Mesendoderm (in vitro differentiated cells): ENCODE data around the gene ZNF211.

Experiments used
- DNase-seq: peaks from one replicate; pipeline ENCODE4 v3.0.0; 2013
- H2AK5ac ChIP-seq: 2 replicates; pipeline ENCODE4 v1.6.1; 2013; ENCODE audit warnings: low read length, inconsistent platforms
- H2BK120ac ChIP-seq: 2 replicates; pipeline ENCODE4 v1.6.1; 2013; ENCODE audit warnings: low read depth, mild to moderate bottlenecking, low read length, moderate library complexity, mixed read lengths
- H2BK15ac ChIP-seq: replicated peaks from 2 replicates; pipeline ENCODE4 v1.6.1; 2013; ENCODE audit warnings: low read depth, mild to moderate bottlenecking, moderate library complexity
- H2BK5ac ChIP-seq: 2 replicates; pipeline ENCODE4 v1.6.1; 2013; ENCODE audit warnings: low read length, inconsistent platforms
- H3K18ac ChIP-seq: 2 replicates; pipeline ENCODE4 v1.6.1; 2013; ENCODE audit warnings: mild to moderate bottlenecking, low read length, mixed read lengths
- H3K23ac ChIP-seq: one replicate; pipeline ENCODE4 v1.6.1; 2013; ENCODE audit warnings: low read length
- H3K27ac ChIP-seq: 2 replicates; pipeline ENCODE4 v1.5.1; 2013; ENCODE audit warnings: low read depth, mild to moderate bottlenecking, inconsistent platforms, low read length, moderate library complexity
- H3K27me3 ChIP-seq: 2 replicates; pipeline ENCODE4 v1.6.1; 2013; ENCODE audit warnings: low read length, control low read depth, mild to moderate bottlenecking, inconsistent platforms; ENCODE audit not compliant: insufficient read depth, poor library complexity
- H3K36me3 ChIP-seq: 2 replicates; pipeline ENCODE4 v1.6.1; 2013; ENCODE audit warnings: low read length, inconsistent platforms; ENCODE audit not compliant: control insufficient read depth, insufficient read depth
- H3K4ac ChIP-seq: one replicate; pipeline ENCODE4 v1.6.1; 2013; ENCODE audit warnings: low read depth, mild to moderate bottlenecking, low read length, moderate library complexity
- H3K4me1 ChIP-seq: 2 replicates; pipeline ENCODE4 v1.6.1; 2013; ENCODE audit warnings: low read depth, low read length, inconsistent platforms; ENCODE audit not compliant: control insufficient read depth
- H3K4me2 ChIP-seq: 2 replicates; pipeline ENCODE4 v1.6.1; 2013; ENCODE audit warnings: low read length
- H3K4me3 ChIP-seq: 2 replicates; pipeline ENCODE4 v1.5.1; 2013; ENCODE audit warnings: mild to moderate bottlenecking, low read length
- H3K56ac ChIP-seq: one replicate; pipeline ENCODE4 v1.6.1; 2013; ENCODE audit warnings: low read length
- H3K79me1 ChIP-seq: 2 replicates; pipeline ENCODE4 v1.6.1; 2013; ENCODE audit warnings: low read length, inconsistent platforms
- H3K79me2 ChIP-seq: 2 replicates; pipeline ENCODE4 v1.6.1; 2013; ENCODE audit warnings: mild to moderate bottlenecking, low read length; ENCODE audit not compliant: control insufficient read depth, insufficient read depth
- H3K9ac ChIP-seq: 2 replicates; pipeline ENCODE4 v1.6.1; 2013; ENCODE audit warnings: low read length, inconsistent platforms
- H4K5ac ChIP-seq: one replicate; pipeline ENCODE4 v1.6.1; 2013; ENCODE audit warnings: low read length
- H4K8ac ChIP-seq: one replicate; pipeline ENCODE4 v1.6.1; 2013; ENCODE audit warnings: low read depth, mild to moderate bottlenecking, control low read depth, low read length, moderate library complexity
- WGBS: extraction: QIAGEN DNeasy Blood & Tissue Kit; methylation state at CpG from one replicate; pipeline ENCODE4 v1.1.7; 2013; ENCODE audit warnings: low lambda C conversion rate, missing lambda C conversion rate; ENCODE audit not compliant: insufficient coverage; ENCODE audit errors: extremely low coverage; 5-methylcytosine and 5-hydroxymethylcytosine counted together

Gene ZNF211

GRCh38 chr19:57606931-57607330 lies 26.0 kb upstream of the ZNF211 start:
- Histone ChIP-seq H3K27me3 (no peaks in the 10 kb centered on the region), H3K4me2 (no peak overlapping the region), H3K9ac (no peak overlapping the region), H3K56ac (no peak overlapping the region), H2BK120ac (no peak overlapping the region), H3K18ac (no peak overlapping the region), H3K4me3 (no peak overlapping the region), H4K8ac (no peak overlapping the region), H2BK15ac (no peak overlapping the region), H3K4ac (no peak overlapping the region), H2BK5ac (no peak overlapping the region), H3K79me1 (peaks cover 3% of the 10 kb centered on the region), H2AK5ac (no peak overlapping the region), H3K23ac (no peak overlapping the region), H3K27ac (no peak overlapping the region), H3K4me1 (no peaks in the 10 kb centered on the region), H3K36me3 (peaks cover 7% of the 10 kb centered on the region), H4K5ac (no peak overlapping the region), H3K79me2 (no peaks in the 10 kb centered on the region)
- no CpG with 5 or more reads among the region's 5 CpGs for whole genome bisulfite sequencing
- DNase-seq = no peak

- no peak overlapping the region for H3K27ac ChIP-seq
- H4K8ac ChIP-seq = no peak overlapping the region
- no peak overlapping the region for H3K4me2 ChIP-seq
- peaks cover 2% of the 10 kb centered on the region for H3K4me1 ChIP-seq
- peaks cover 14% of the 10 kb centered on the region for H3K79me1 ChIP-seq
- H3K18ac ChIP-seq = no peak overlapping the region
- no peak overlapping the region for H2BK5ac ChIP-seq
- no peak overlapping the region for H3K23ac ChIP-seq
- H4K5ac ChIP-seq = no peak overlapping the region
- WGBS = no CpG with 5 or more reads among the region's 4 CpGs
- no peak overlapping the region for H3K4ac ChIP-seq
- peaks cover 11% of the 10 kb centered on the region for H3K36me3 ChIP-seq
- no peak overlapping the region for H3K9ac ChIP-seq
- peaks cover 20% of the 10 kb centered on the region for H3K79me2 ChIP-seq
- no peak for DNase-seq
- H2BK120ac ChIP-seq = no peak overlapping the region
- no peak overlapping the region for H2BK15ac ChIP-seq
- H3K56ac ChIP-seq = no peak overlapping the region
- H2AK5ac ChIP-seq = no peak overlapping the region
- H3K27me3 ChIP-seq = no peaks in the 10 kb centered on the region
- H3K4me3 ChIP-seq = no peak overlapping the region
Observed at GRCh38 chr19:57611113-57611512, 21.9 kb upstream of the ZNF211 start.

- Histone ChIP-seq H3K56ac (peak within 1 kb of the TSS; percentile 98), H2BK15ac (no peak within 1 kb of the TSS), H3K4me1 (peaks cover 2% of the 10 kb centered on the region), H3K23ac (peak within 1 kb of the TSS; percentile 92), H2BK120ac (no peak within 1 kb of the TSS), H4K5ac (no peak within 1 kb of the TSS), H3K4me2 (peak within 1 kb of the TSS; percentile 80), H3K79me2 (peaks cover 49% of the 10 kb centered on the region), H3K4ac (peak within 1 kb of the TSS; percentile 73), H2BK5ac (peak within 1 kb of the TSS; percentile 55), H3K36me3 (peaks cover 24% of the 10 kb centered on the region), H3K18ac (peak within 1 kb of the TSS; percentile 78), H4K8ac (peak within 1 kb of the TSS; percentile 95), H3K4me3 (peak within 1 kb of the TSS; percentile 95), H3K79me1 (peaks cover 38% of the 10 kb centered on the region), H3K27ac (no peak within 1 kb of the TSS), H2AK5ac (peak within 1 kb of the TSS; percentile 77), H3K9ac (peak within 1 kb of the TSS; percentile 94), H3K27me3 (no peaks in the 10 kb centered on the region)
- no CpG with 5 or more reads among the region's 64 CpGs for WGBS
- DNase-seq = peak; percentile 96
Observed at GRCh38 chr19:57613941-57614743, 18.8 kb upstream of the ZNF211 start, which contains the start of gene ZNF134. Gene ZNF134, plus strand, starts transcription at chr19:57614242. Its CDS starts 5,227 bp downstream, at chr19:57619469.

GRCh38 chr19:57615346-57615745 lies 17.6 kb upstream of the ZNF211 start:
- H2AK5ac ChIP-seq = no peak overlapping the region
- H3K36me3 ChIP-seq = peaks cover 36% of the 10 kb centered on the region
- no peaks in the 10 kb centered on the region for H3K27me3 ChIP-seq
- H3K27ac ChIP-seq = no peak overlapping the region
- peak; percentile 36 for DNase-seq
- peaks cover 2% of the 10 kb centered on the region for H3K4me1 ChIP-seq
- peaks cover 58% of the 10 kb centered on the region for H3K79me2 ChIP-seq
- H2BK15ac ChIP-seq = no peak overlapping the region
- H3K56ac ChIP-seq = no peak overlapping the region
- H2BK120ac ChIP-seq = no peak overlapping the region
- peaks cover 49% of the 10 kb centered on the region for H3K79me1 ChIP-seq
- H3K4me2 ChIP-seq = peak overlapping the region; percentile 80
- no peak overlapping the region for H4K5ac ChIP-seq
- H2BK5ac ChIP-seq = no peak overlapping the region
- H4K8ac ChIP-seq = no peak overlapping the region
- H3K4me3 ChIP-seq = peak overlapping the region; percentile 95
- no peak overlapping the region for H3K4ac ChIP-seq
- no CpG with 5 or more reads among the region's 3 CpGs for WGBS
- no peak overlapping the region for H3K23ac ChIP-seq
- no peak overlapping the region for H3K9ac ChIP-seq
- no peak overlapping the region for H3K18ac ChIP-seq

GRCh38 chr19:57620673-57621348 lies 12.2 kb upstream of the ZNF211 start:
- Histone ChIP-seq H2AK5ac (no peak overlapping the region), H2BK5ac (no peak overlapping the region), H2BK15ac (no peak overlapping the region), H3K4me2 (no peak overlapping the region), H4K8ac (no peak overlapping the region), H3K79me2 (peaks cover 58% of the 10 kb centered on the region), H3K4me3 (peak overlapping the region; percentile 10), H3K36me3 (peaks cover 51% of the 10 kb centered on the region), H3K4me1 (no peaks in the 10 kb centered on the region), H3K79me1 (peaks cover 51% of the 10 kb centered on the region), H4K5ac (no peak overlapping the region), H3K4ac (no peak overlapping the region), H3K27me3 (no peaks in the 10 kb centered on the region), H2BK120ac (no peak overlapping the region), H3K9ac (no peak overlapping the region), H3K18ac (no peak overlapping the region), H3K23ac (no peak overlapping the region), H3K27ac (no peak overlapping the region), H3K56ac (no peak overlapping the region)
- peak; percentile 58 for DNase-seq
- no CpG with 5 or more reads among the region's 10 CpGs for WGBS
